Spinal cord (tissue), 10 donors: Measurements from ENCODE around the gene OSGIN1. TPM values are rescaled to one million over a fixed set of nuclear protein-coding genes. Genes with fewer than 3 reads are reported as not detected.

ENCODE experiments used
- DNase-seq, 6 donors: peaks; one replicate each; pipeline versions ENCODE4 v3.0.0 to v3.0.0-alpha.2; 2013 to 2015; ENCODE audit warnings: low spot score in 6 of 6, low read depth in 4 of 6
- H3K27ac ChIP-seq: one replicate; pipeline ENCODE4 v1.5.1; 2013; ENCODE audit warnings: low read depth, low read length, control low read depth
- H3K27me3 ChIP-seq: one replicate; pipeline ENCODE4 v1.6.1; 2013; ENCODE audit warnings: low read length; ENCODE audit not compliant: control insufficient read depth, insufficient read depth
- H3K36me3 ChIP-seq: one replicate; pipeline ENCODE4 v1.6.1; 2013; ENCODE audit warnings: low read length; ENCODE audit not compliant: control insufficient read depth, insufficient read depth
- H3K4me1 ChIP-seq: one replicate; pipeline ENCODE4 v1.6.1; 2013; ENCODE audit warnings: low read length; ENCODE audit not compliant: control insufficient read depth, insufficient read depth
- H3K4me3 ChIP-seq: one replicate; pipeline ENCODE4 v1.5.1; 2013; ENCODE audit warnings: low read depth, low read length, control low read depth
- H3K9me3 ChIP-seq: one replicate; pipeline ENCODE4 v1.6.1; 2013; ENCODE audit warnings: low read length; ENCODE audit not compliant: control insufficient read depth, insufficient read depth
- WGBS: methylation state at CpG from one replicate; pipeline ENCODE4 v1.1.5; 2013; ENCODE audit warnings: missing lambda C conversion rate; ENCODE audit not compliant: insufficient coverage; 5-methylcytosine and 5-hydroxymethylcytosine counted together
- polyA plus RNA-seq, 2 donors: library from polyadenylated mRNA; unstranded; fragments of 120-200 nt; gene quantifications; one replicate each; pipeline ENCODE4 v1.2.1, GENCODE V29; 2013; ENCODE audit not compliant: insufficient read length in 2 of 2
- total RNA-seq, 2 donors: library from RNA; depleted of rRNA in 1 of 2; stranded (reverse); fragments of 120-200 nt in 1 of 2; fragments of >200 nt in 1 of 2; gene quantifications; one replicate each; pipeline versions ENCODE4 v1.2.3 to v1.2.4, GENCODE V29; 2013 to 2014
- donor health status: healthy.

OSGIN1 gene
- total and polyA plus RNA-seq, 4 donors, result 0.20 to 1.2 (median 0.68) TPM

- H3K27me3 ChIP-seq, result no peaks in the 10 kb centered on the region
- DNase-seq, result peak in 4 of 6 donors; percentile 29 to 91 (median 55)
- WGBS, result 6% methylated on average over 18 of the region's 21 CpGs
- no peaks in the 10 kb centered on the region for H3K9me3 ChIP-seq
- no peak overlapping the region for H3K4me3 ChIP-seq
- peaks cover 55% of the 10 kb centered on the region for H3K4me1 ChIP-seq
- peaks cover 37% of the 10 kb centered on the region for H3K36me3 ChIP-seq
- peak overlapping the region; percentile 47 for H3K27ac ChIP-seq
These were observed 42.7 kb downstream of the OSGIN1 start for GRCh38 chr16:83995754-83996153.

GRCh38 chr16:83996481-83997252, 43.6 kb downstream of the OSGIN1 start:
- H3K4me1 ChIP-seq, result peaks cover 55% of the 10 kb centered on the region
- no peaks in the 10 kb centered on the region for H3K9me3 ChIP-seq
- 87% methylated on average over 15 of the region's 15 CpGs for WGBS
- no peaks in the 10 kb centered on the region for H3K27me3 ChIP-seq
- no peak overlapping the region for H3K4me3 ChIP-seq
- DNase-seq, result no peak
- H3K36me3 ChIP-seq, result peaks cover 44% of the 10 kb centered on the region
- no peak overlapping the region for H3K27ac ChIP-seq

- DNase-seq, result no peak
- no peaks in the 10 kb centered on the region for H3K27me3 ChIP-seq
- WGBS, result 89% methylated on average over 12 of the region's 13 CpGs
These were observed 45.1 kb downstream of the OSGIN1 start for GRCh38 chr16:83998091-83998490.

GRCh38 chr16:84000989-84001642, 48.1 kb downstream of the OSGIN1 start:
- no peaks in the 10 kb centered on the region for H3K9me3 ChIP-seq
- H3K27ac ChIP-seq, result no peak overlapping the region
- peaks cover 21% of the 10 kb centered on the region for H3K4me1 ChIP-seq
- H3K36me3 ChIP-seq, result peaks cover 40% of the 10 kb centered on the region
- no peaks in the 10 kb centered on the region for H3K27me3 ChIP-seq
- DNase-seq, result no peak
- 69% methylated on average over 5 of the region's 13 CpGs for WGBS
- H3K4me3 ChIP-seq, result no peak overlapping the region

More at GRCh38 chr16:83998091-83998490, 45.1 kb downstream of the OSGIN1 start:
- no peaks in the 10 kb centered on the region for H3K9me3 ChIP-seq
- no peak overlapping the region for H3K27ac ChIP-seq
- H3K36me3 ChIP-seq, result peaks cover 52% of the 10 kb centered on the region
- peaks cover 44% of the 10 kb centered on the region for H3K4me1 ChIP-seq
- no peak overlapping the region for H3K4me3 ChIP-seq

GRCh38 chr16:84001726-84002125, 48.7 kb downstream of the OSGIN1 start:
- Histone ChIP-seq H3K27ac (no peak overlapping the region), H3K4me1 (peaks cover 15% of the 10 kb centered on the region), H3K36me3 (peaks cover 40% of the 10 kb centered on the region), H3K27me3 (no peaks in the 10 kb centered on the region), H3K9me3 (no peaks in the 10 kb centered on the region), H3K4me3 (no peak overlapping the region)
- 93% methylated on average over 7 of the region's 7 CpGs for WGBS
- DNase-seq, result no peak

GRCh38 chr16:84003038-84003437, 50.0 kb downstream of the OSGIN1 start:
- H3K4me3 ChIP-seq, result no peak overlapping the region
- no peak overlapping the region for H3K27ac ChIP-seq
- peaks cover 9% of the 10 kb centered on the region for H3K4me1 ChIP-seq
- no peaks in the 10 kb centered on the region for H3K9me3 ChIP-seq
- peaks cover 34% of the 10 kb centered on the region for H3K36me3 ChIP-seq
- 53% methylated on average over 12 of the region's 12 CpGs for WGBS
- DNase-seq, result no peak
- H3K27me3 ChIP-seq, result no peaks in the 10 kb centered on the region

- peaks cover 2% of the 10 kb centered on the region for H3K4me1 ChIP-seq
These were observed 51.4 kb downstream of the OSGIN1 start for GRCh38 chr16:84004442-84004841.

GRCh38 chr16:84005391-84005790, 52.4 kb downstream of the OSGIN1 start:
- Histone ChIP-seq H3K27me3 (no peaks in the 10 kb centered on the region), H3K4me3 (no peak overlapping the region), H3K9me3 (no peaks in the 10 kb centered on the region), H3K4me1 (no peaks in the 10 kb centered on the region), H3K27ac (no peak overlapping the region), H3K36me3 (peaks cover 18% of the 10 kb centered on the region)
- DNase-seq, result no peak
- 71% methylated on average over 4 of the region's 5 CpGs for WGBS

More at GRCh38 chr16:84004442-84004841, 51.4 kb downstream of the OSGIN1 start:
- H3K4me3 ChIP-seq, result no peak overlapping the region
- H3K27ac ChIP-seq, result no peak overlapping the region
- no peak for DNase-seq
- H3K27me3 ChIP-seq, result no peaks in the 10 kb centered on the region
- H3K9me3 ChIP-seq, result no peaks in the 10 kb centered on the region
- H3K36me3 ChIP-seq, result peaks cover 21% of the 10 kb centered on the region
- WGBS, result 84% methylated on average over 7 of the region's 7 CpGs

GRCh38 chr16:84007520-84007919, 54.5 kb downstream of the OSGIN1 start:
- 81% methylated on average over 4 of the region's 4 CpGs for WGBS
- no peaks in the 10 kb centered on the region for H3K36me3 ChIP-seq
- no peaks in the 10 kb centered on the region for H3K9me3 ChIP-seq
- DNase-seq, result no peak
- no peak overlapping the region for H3K27ac ChIP-seq
- H3K4me3 ChIP-seq, result no peak overlapping the region
- peaks cover 9% of the 10 kb centered on the region for H3K4me1 ChIP-seq
- no peaks in the 10 kb centered on the region for H3K27me3 ChIP-seq

- H3K4me3 ChIP-seq, result no peak overlapping the region
- no peaks in the 10 kb centered on the region for H3K27me3 ChIP-seq
- H3K4me1 ChIP-seq, result peaks cover 9% of the 10 kb centered on the region
- H3K9me3 ChIP-seq, result no peaks in the 10 kb centered on the region
- no peak overlapping the region for H3K27ac ChIP-seq
- WGBS, result 51% methylated on average over 3 of the region's 8 CpGs
- DNase-seq, result no peak
- no peaks in the 10 kb centered on the region for H3K36me3 ChIP-seq
These were observed 54.9 kb downstream of the OSGIN1 start for GRCh38 chr16:84007965-84008364.
